PC-3 (cell line): Measurements from ENCODE around the gene KCNC1. TPM values are rescaled to one million over a fixed set of nuclear protein-coding genes. Genes with fewer than 3 reads are reported as not detected.

Experiments used
- ATAC-seq: fragments of 200-7000 bp; cut with Tn5 transposase; 2 replicates; pipeline ENCODE4 v1.9.1; 2020; ENCODE audit warnings: mild to moderate bottlenecking, moderate library complexity
- BruUV-seq: library from RNA; stranded (reverse); fragments of 400-500 nt; replicated peaks from 2 replicates; lab custom pipeline; 2021; lab: Mats Ljungman, UMichigan
- CTCF ChIA-PET: fragments of 300-600 bp; sonication (Branson Sonifier 250); formaldehyde crosslinking; loops from one replicate; lab custom pipeline; 2022; ENCODE audit warnings: antibody characterized with exemption; lab: Charles Lee
- POLR2A ChIA-PET: fragments of 300-600 bp; sonication (Branson Sonifier 250); formaldehyde crosslinking; loops from one replicate; lab custom pipeline; 2022; ENCODE audit warnings: antibody characterized with exemption; ENCODE audit not compliant: unreplicated experiment; lab: Charles Lee
- DNase-seq: peaks from one replicate; pipeline ENCODE4 v3.0.0-alpha.2; 2015
- H2AFZ ChIP-seq: fragments of 300-600 bp; sonication (generic); 2 replicates; pipeline ENCODE4 v1.6.0; 2016; ENCODE audit warnings: antibody characterized with exemption, low read length
- H3F3A ChIP-seq: fragments of 300-600 bp; sonication (generic); one replicate; pipeline ENCODE4 v1.6.0; 2017; ENCODE audit warnings: antibody characterized with exemption, low read length, control low read depth, mild to moderate bottlenecking; ENCODE audit not compliant: unreplicated experiment
- H3K27ac ChIP-seq: fragments of 300-600 bp; sonication (generic); 2 replicates; pipeline ENCODE4 v1.5.1; 2016; ENCODE audit warnings: mild to moderate bottlenecking, low read length
- H3K27me3 ChIP-seq: fragments of 300-600 bp; sonication (generic); 2 replicates; pipeline ENCODE4 v1.6.1; 2016; ENCODE audit warnings: low read length, mixed read lengths
- H3K36me3 ChIP-seq: fragments of 300-600 bp; sonication (generic); 2 replicates; pipeline ENCODE4 v1.6.1; 2016; ENCODE audit warnings: low read depth, mixed run types, low read length, mixed read lengths
- H3K4me1 ChIP-seq: fragments of 300-600 bp; sonication (generic); 2 replicates; pipeline ENCODE4 v1.5.1; 2016; ENCODE audit warnings: low read length; ENCODE audit not compliant: insufficient read depth
- H3K4me2 ChIP-seq: fragments of 300-600 bp; sonication (generic); 2 replicates; pipeline ENCODE4 v1.6.0; 2016; ENCODE audit warnings: low read length
- H3K4me3 ChIP-seq: fragments of 300-600 bp; sonication (generic); 2 replicates; pipeline ENCODE4 v1.5.1; 2016; ENCODE audit warnings: mild to moderate bottlenecking, low read length, mixed read lengths
- H3K79me2 ChIP-seq: fragments of 300-600 bp; sonication (generic); 2 replicates; pipeline ENCODE4 v1.6.1; 2017; ENCODE audit warnings: low read length, mixed read lengths
- H3K9ac ChIP-seq: fragments of 300-600 bp; sonication (generic); 2 replicates; pipeline ENCODE4 v1.6.0; 2016; ENCODE audit warnings: mild to moderate bottlenecking, low read length
- H3K9me2 ChIP-seq: fragments of 300-600 bp; sonication (generic); replicated peaks from 2 replicates; pipeline ENCODE4 v1.6.1; 2016; ENCODE audit warnings: mixed run types, low read length, mixed read lengths
- H3K9me3 ChIP-seq: fragments of 300-600 bp; sonication (generic); 2 replicates; pipeline ENCODE4 v1.6.1; 2016; ENCODE audit warnings: low read length, mixed read lengths
- H4K20me1 ChIP-seq: fragments of 300-600 bp; sonication (generic); 2 replicates; pipeline ENCODE4 v1.6.1; 2016; ENCODE audit warnings: low read length, mixed read lengths
- EZH2 ChIP-seq: fragments of 300-600 bp; sonication (generic); IDR thresholded peaks from one replicate; pipeline ENCODE4 v1.6.1; 2017; ENCODE audit warnings: antibody characterized with exemption, mild to moderate bottlenecking, low read length; ENCODE audit not compliant: unreplicated experiment
- EZH2phosphoT487 ChIP-seq: fragments of 300-600 bp; sonication (generic); IDR thresholded peaks from 2 replicates; pipeline ENCODE4 v1.6.1; 2018; ENCODE audit warnings: mild to moderate bottlenecking, antibody characterized with exemption, low read length, borderline replicate concordance
- intact Hi-C: fragments of 100-400 bp; cut with micrococcal nuclease; formaldehyde crosslinking; loops from 2 replicates; pipeline ENCODE4 v1.9.0; 2023
- total RNA-seq: library from RNA; depleted of rRNA; stranded (reverse); fragments of >200 nt; gene quantifications from 2 replicates; pipeline ENCODE4 v1.2.3, GENCODE V29; 2014
- TF ChIP-seq, protein P1 (sequence below): fragments of 300-600 bp; sonication (generic); conservative IDR thresholded peaks from 2 replicates; pipeline ENCODE4 v1.5.1; 2017; ENCODE audit warnings: antibody characterized with exemption, low read depth, mild to moderate bottlenecking, low read length

KCNC1 gene
- total RNA-seq, 1 experiment from 2014 or later = not detected

DNA sequence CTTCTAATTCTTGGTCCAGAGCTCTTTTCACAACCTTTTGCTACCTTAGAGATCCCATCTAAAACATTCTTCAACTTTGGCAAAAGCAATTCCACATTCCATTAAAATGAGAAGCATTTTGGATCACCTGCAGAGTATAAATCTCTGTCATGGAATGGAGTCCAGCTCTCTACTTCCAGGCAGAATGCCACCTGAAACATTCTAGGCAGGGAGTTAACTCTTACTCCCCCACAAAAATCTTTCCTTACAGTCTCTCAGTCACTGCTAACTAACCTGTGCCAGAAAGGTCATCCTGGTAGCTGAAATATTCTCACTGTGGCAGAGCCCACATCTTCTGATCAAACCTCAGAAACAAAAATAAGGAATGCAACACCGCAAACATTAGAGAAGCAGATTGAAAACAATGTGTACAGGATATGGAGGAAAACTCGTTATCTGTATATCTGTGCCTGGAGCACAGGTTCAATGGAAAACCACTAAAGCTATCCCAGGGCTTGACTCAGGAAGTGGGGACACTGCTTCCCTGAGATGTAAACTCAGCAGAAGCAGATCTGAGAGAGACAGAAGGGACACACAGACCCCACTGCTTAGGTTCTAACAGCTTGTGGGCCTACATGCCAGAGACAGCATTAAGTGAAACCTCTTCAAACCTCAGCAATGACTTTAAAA lies 78.9 kb downstream of the KCNC1 start:
- no peaks in the 10 kb centered on the region for H3K9me2 ChIP-seq
- no peak overlapping the region for H3K9ac ChIP-seq
- BruUV-seq = no TSS peak
- DNase-seq (peak; percentile 28), ATAC-seq (peak; percentile 14; the same call in 1 of the 2 replicates)
- CTCF ChIA-PET = no interaction called here
- intact Hi-C loops = no loop called here
- H3K4me1 ChIP-seq = peaks cover 38% of the 10 kb centered on the region
- TF ChIP-seq, protein P1, sequence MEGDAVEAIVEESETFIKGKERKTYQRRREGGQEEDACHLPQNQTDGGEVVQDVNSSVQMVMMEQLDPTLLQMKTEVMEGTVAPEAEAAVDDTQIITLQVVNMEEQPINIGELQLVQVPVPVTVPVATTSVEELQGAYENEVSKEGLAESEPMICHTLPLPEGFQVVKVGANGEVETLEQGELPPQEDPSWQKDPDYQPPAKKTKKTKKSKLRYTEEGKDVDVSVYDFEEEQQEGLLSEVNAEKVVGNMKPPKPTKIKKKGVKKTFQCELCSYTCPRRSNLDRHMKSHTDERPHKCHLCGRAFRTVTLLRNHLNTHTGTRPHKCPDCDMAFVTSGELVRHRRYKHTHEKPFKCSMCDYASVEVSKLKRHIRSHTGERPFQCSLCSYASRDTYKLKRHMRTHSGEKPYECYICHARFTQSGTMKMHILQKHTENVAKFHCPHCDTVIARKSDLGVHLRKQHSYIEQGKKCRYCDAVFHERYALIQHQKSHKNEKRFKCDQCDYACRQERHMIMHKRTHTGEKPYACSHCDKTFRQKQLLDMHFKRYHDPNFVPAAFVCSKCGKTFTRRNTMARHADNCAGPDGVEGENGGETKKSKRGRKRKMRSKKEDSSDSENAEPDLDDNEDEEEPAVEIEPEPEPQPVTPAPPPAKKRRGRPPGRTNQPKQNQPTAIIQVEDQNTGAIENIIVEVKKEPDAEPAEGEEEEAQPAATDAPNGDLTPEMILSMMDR = no peak
- TF ChIP-seq EZH2 = no peak
- TF ChIP-seq EZH2phosphoT487 = no peak
- POLR2A ChIA-PET = no interaction called here
- H3F3A ChIP-seq = no peaks in the 10 kb centered on the region
- no peaks in the 10 kb centered on the region for H3K36me3 ChIP-seq
- no peaks in the 10 kb centered on the region for H3K27me3 ChIP-seq
- no peaks in the 10 kb centered on the region for H3K79me2 ChIP-seq
- no peaks in the 10 kb centered on the region for H3K9me3 ChIP-seq
- no peak overlapping the region for H2AFZ ChIP-seq
- no peak overlapping the region for H3K4me3 ChIP-seq
- no peak overlapping the region for H3K4me2 ChIP-seq
- peak overlapping the region; percentile 17; the same call in 1 of the 2 replicates for H3K27ac ChIP-seq
- H4K20me1 ChIP-seq = no peaks in the 10 kb centered on the region

DNA sequence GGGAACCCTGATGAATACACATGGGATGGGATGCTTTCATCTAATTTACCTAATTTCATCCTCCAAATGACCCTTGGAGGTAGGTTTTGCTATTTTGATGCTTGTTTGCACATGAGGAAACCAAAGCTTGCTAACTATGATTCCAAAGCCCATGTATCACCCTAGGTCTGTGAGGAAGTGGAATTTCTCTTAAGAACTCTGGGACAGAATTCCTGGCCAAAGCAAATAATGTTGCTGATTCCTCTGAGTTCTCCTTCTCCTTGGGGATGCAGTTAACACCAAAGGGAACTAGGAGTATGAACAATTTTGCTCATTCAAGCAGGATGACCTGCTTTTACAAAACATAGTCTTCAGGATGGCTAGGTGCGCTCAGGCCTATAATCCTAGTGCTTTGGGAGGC lies 80.0 kb downstream of the KCNC1 start:
- no TSS peak for BruUV-seq
- no peak overlapping the region for H3K27ac ChIP-seq

DNA sequence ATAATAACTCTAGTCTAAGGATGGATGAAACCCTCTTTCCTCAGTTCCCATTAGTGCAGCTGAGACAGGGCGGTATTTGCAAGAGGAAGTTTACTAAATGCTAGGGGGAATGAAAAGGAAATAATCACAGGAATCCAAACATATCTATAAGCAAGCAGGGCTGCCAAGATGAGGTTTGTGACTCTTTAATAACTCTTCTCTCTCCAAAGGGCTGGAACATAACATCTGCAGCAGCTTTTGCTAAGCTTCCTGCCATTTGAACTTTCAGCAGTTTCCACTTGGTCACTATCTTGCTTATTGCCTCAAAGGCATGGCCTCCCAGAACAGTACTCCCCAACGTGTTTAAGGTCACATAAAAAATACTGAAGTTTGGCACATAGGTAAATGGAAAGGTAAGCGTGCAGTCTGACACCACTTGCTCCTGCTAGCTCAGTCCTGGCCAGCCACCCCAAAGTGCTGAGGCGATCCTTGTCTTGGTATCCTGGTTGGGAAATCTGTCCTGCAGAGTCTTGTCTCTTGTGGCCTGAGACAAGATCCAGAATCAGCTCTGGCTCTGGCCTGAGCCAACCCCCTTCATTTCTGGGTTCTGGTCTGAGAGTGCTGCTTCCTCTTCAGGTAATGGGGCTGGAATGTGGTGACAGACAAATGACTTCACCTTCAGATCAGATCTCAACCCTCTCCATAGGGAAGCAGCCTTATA lies 81.8 kb downstream of the KCNC1 start:
- ATAC-seq = no peak
- Histone ChIP-seq H3K27ac (no peak overlapping the region), H3K4me2 (no peak overlapping the region), H3K36me3 (no peaks in the 10 kb centered on the region), H3F3A (no peaks in the 10 kb centered on the region), H4K20me1 (no peaks in the 10 kb centered on the region), H3K27me3 (no peaks in the 10 kb centered on the region), H3K9ac (no peak overlapping the region), H3K9me2 (no peaks in the 10 kb centered on the region), H3K9me3 (no peaks in the 10 kb centered on the region), H3K4me1 (peaks cover 27% of the 10 kb centered on the region), H3K4me3 (no peak overlapping the region), H2AFZ (no peak overlapping the region), H3K79me2 (no peaks in the 10 kb centered on the region)
- no TSS peak for BruUV-seq
- no peak for TF ChIP-seq EZH2phosphoT487
- TF ChIP-seq, protein P1 = no peak
- DNase-seq = no peak
- POLR2A ChIA-PET = no interaction called here
- intact Hi-C loops = no loop called here
- CTCF ChIA-PET = no interaction called here

More for the DNA sequence above, 80.0 kb downstream of the KCNC1 start:
- no peak for TF ChIP-seq EZH2
- Histone ChIP-seq H3K4me2 (no peak overlapping the region), H3K79me2 (no peaks in the 10 kb centered on the region), H3F3A (no peaks in the 10 kb centered on the region), H3K9me3 (no peaks in the 10 kb centered on the region), H2AFZ (no peak overlapping the region), H3K27me3 (no peaks in the 10 kb centered on the region), H3K4me3 (no peak overlapping the region), H4K20me1 (no peaks in the 10 kb centered on the region), H3K9me2 (no peaks in the 10 kb centered on the region), H3K36me3 (no peaks in the 10 kb centered on the region), H3K9ac (no peak overlapping the region), H3K4me1 (peaks cover 38% of the 10 kb centered on the region)
- intact Hi-C loops = no loop called here
- CTCF ChIA-PET = no interaction called here
- ATAC-seq (no peak), DNase-seq (no peak)
- POLR2A ChIA-PET = no interaction called here
